HG03039 (cell line): ENCODE data around the gene RPL14.
"Not testable (repeated sequence)": the region's sequence is repeated elsewhere in the genome, so short reads cannot be mapped to it uniquely, and the experiment has no call there.

Experiments
- ATAC-seq: cut with Tn5 transposase; IDR thresholded peaks from one replicate; pipeline ENCODE4 v1.9.1; 2021; ENCODE audit warnings: mild to moderate bottlenecking, moderate library complexity; ENCODE audit not compliant: unreplicated experiment

RPL14 gene

DNA sequence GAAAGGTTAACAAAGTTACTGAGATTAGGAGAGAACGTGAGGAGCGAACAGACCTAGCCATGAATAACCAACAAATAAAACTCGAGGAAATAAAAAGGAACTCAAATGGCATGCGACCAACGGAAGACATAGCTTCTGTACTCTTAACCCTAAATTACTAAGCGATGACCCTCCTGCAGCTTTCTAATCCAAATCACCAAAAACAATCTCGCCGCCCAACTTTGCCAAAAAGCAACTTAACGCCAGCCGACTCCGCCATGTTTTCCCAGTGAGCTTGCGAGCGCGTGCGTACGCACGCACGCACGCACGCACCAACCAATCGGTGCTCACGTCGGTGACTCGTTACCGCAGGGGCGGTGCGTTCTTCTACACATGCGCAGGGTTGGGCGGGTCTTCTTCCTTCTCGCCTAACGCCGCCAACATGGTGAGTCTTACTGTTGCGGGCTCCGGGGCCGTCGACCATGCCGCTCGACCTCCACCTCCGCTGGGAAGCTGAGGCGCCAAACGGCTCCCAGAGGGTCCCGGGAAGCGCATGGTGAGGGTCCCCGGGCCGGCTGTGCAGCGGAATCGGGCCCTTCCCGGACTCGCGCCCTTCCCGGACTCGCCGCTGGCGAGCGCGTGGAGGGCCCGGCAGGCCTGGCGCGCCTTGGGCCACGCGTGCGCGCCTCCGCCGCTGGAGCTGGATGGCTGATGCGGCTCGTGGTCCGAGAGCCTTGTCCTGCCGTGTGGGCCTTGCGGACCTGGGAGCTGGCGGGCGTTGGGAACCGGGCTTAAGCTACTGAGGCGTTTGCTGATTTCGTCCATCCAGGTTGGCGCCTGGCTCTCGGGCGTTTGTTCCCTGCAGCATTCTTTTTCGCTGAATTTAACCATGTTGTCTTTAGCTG, at the start of gene RPL14:
Gene RPL14 (plus strand): TSS at position 400 of the 884 bp plus-strand sequence. CDS start 133 bp downstream, at position 533.
- peak; percentile 66 for ATAC-seq

DNA sequence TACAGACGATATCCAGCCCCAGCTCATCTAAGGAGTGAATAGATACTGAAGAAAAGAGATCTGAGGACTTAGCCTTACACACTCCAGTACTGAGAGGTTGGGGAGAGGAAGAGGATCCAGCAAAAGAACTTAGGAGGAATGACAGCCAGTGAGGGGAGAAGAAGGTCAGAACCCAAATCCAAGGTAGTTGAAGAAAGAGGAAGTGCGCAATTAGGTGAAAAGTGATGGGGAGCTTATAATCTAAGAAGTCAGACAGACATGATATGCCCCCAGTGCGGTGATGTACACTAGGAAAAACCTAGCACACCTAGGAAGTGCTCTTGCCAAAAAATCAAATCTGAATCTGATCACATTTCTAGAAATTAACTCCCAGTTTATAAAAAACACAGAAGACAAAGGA, 49.5 kb upstream of the RPL14 start:
- ATAC-seq = no peak

DNA sequence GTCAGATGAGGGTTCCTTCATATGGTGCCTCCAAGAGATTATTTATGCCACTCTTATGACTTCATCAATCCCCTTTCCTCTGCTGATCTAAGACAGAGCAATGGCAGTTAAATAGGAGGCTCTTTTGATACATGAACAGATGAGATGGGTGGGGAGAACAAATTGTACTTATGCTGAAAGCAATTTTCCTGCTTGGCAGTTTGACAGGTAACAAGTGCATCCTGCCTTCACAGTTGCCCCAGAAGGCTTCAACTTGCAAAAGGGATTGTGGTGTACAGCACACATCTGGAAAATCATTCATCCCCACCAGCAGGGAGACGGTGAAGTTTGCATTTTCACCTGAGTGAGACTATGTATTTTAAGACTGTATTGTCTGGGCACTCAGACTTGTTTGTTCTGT, 42.9 kb upstream of the RPL14 start:
- no peak for ATAC-seq

DNA sequence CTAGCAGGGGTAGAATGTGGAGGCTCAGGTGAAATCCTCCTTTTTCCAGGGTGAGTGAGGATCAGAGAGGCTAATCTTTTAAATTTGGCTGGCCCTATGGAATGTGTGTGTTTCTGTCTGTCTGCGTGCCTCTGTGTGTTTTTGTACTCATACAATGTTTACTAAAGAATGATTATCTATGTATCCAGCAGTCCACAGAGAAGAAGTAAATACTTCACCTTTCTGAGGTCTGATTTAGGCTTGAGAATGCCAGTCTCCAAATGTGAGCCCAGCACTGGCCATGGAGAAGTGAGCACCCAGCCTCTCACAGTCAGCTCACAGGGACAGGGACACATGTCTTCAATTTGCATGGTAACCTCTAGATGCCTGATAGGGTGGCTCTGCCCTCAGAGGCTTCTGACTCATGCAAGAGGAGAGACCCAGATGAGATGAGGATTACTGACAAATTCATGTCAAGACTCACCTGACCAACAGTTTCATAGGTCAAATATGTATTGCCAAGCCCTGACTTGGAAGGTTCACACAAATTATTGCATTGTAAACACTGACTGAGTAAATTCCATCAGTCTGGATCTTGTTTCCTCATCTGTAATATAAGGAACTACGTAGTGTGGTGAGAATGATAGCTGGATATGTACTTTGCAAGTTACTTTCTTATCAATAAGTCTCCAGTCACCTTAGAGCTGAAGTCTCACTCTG, 39.1 kb upstream of the RPL14 start:
- ATAC-seq = no peak

DNA sequence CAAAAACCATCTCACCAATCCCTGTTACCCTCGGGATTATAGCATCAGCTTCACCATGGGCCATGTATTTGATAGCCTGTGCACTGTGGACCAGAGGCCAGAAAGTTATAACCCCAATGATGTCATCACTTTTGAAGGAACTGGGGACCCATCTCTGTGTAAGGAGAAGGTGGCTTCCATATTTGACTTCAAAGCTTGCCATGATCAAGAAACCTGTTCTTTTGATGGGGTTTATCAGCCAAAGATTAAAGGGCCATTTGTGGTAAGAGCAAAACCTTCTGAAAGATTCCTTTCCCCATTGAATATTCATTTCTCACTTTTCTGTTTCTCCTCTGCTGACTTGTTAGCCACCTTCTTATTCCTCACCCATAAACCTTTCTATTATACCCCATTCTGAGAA, 34.3 kb upstream of the RPL14 start:
- no peak for ATAC-seq

DNA sequence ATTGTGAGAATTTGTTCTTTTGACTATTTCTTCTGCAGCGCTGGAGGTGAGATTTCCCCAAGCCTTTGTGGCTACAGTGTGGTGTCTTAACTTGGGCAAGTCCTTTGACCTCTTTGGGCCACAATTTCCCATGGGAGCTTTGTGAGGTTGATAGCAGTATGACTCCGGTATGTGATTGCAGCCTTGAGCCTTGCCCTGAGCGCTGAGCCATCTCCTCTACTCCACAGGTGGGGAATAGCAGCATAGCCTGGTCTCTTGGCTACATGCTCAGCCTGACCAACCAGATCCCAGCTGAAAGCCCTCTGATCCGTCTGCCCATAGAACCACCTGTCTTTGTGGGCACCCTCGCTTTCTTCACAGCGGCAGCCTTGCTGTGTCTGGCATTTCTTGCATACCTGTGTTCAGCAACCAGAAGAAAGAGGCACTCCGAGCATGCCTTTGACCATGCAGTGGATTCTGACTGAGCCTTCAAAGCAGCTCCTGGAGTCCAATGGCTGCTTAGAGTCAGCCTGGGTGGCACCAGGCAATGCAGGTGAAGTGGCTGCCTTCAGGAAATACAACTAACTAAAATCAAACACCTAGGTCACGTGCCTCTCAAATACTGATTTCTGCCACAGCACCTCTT, 30.0 kb upstream of the RPL14 start:
- no peak for ATAC-seq

DNA sequence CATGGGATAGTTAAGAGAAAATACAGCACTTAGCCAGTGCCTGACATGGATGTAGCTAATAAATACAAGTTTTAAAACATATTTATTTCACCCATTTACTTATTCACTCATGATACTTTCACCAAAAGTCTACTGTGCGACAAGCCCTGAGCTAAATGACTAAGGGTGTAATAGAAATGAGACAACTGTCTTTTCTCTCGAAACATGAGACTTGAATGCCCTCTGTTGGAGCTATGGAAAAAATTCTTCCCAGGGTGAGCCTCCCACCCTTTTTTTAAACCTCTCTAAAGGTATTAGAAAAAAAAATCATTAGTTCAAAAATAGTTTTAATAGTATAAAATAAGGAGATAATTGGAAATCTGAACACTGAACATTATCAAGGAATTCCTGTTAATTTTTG, 24.3 kb upstream of the RPL14 start:
- ATAC-seq = no peak

DNA sequence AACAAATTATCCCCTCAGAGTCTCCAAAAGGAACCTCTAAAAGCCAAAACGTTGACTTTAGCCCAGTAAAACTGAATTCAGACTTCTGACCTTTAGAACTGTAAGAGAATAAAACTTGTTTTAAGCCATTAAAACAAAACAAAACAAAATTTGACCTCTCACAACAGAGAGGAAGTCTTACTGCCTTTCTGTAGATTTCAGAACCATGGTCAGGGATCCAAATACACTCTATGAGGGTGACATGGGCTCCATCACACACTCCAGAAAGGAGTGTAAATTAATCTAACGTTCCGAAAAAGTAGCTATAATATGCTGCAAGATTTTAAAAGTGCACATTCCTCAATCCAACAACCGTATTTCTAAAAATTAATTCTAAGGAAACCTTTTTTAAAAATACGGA, 19.2 kb upstream of the RPL14 start:
- no peak for ATAC-seq

DNA sequence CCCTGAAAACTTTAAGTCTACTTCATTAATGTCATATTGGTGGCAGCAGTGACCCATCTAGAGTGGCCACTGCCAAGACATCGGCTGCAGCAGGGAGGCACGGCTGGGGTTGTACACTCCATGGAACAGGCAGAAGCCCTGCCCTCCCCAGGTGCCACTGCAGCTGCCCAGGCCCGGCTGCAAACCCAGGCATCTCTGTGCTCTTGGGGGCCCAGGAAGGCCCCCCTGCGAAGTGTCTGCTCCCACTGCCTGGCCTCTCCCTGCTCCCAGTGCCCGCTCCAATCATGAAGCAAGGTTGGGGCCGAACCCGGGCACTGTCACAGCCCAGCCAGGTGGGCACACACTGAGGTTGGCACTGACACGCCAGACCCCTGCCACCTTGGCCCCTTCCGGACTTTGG, 12.1 kb upstream of the RPL14 start:
- no peak for ATAC-seq

DNA sequence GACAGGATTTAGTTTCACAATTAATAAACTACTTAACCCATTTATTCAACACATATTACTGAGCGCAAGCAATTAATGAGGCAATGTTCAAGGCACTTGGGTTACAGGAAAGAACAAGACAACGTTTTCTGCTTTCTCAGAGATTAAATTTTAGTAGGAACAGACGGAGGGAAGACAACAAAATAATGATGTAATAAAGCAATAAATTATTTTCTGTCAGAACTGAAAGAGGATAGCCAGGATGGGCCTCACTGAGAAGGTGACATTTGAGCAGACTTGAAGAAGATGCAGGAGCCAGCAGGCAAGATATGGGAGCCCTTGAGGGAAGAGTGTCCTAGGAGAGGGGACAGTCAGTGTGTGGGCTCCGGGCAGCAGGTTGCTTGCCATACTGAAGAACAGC, 11.3 kb upstream of the RPL14 start:
- no peak for ATAC-seq

DNA sequence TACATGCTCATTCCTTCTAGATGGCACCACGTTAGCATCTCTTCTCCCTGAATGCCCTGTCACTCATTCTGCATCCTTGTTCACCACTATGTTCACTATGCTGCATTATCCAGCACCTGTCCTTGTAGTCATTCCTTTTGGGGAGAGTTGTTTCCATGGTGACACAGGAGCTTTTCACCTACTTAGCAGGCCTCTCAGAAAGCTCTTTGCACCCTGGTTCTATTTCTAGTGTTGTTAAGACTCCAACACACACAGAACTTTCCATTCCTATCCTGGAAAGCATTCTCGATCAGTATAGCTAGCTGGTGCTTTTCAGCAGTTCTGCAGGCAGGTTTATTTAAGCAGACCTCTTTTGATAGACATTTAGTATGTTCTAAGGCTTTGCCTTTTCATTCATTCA, 6.7 kb upstream of the RPL14 start:
- ATAC-seq = no peak

DNA sequence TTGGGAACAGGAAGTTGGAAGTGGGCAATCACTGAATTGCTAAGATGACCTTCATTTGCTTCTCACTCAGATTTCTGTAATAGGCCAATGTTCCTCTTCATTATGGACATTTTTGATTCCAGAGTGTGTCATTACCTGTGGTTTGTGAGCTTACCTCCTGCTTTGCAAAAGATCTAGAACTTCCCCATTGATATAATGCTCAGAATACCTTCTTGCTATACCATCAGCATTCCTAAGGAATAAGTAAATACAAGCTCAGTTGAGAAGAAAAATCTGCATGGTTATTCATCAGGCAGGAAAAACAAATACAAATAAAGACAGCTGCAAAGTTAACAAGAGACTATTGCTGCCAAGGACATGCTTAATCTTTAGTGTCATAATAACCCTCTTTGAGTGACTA, 5.6 kb upstream of the RPL14 start:
- no peak for ATAC-seq

DNA sequence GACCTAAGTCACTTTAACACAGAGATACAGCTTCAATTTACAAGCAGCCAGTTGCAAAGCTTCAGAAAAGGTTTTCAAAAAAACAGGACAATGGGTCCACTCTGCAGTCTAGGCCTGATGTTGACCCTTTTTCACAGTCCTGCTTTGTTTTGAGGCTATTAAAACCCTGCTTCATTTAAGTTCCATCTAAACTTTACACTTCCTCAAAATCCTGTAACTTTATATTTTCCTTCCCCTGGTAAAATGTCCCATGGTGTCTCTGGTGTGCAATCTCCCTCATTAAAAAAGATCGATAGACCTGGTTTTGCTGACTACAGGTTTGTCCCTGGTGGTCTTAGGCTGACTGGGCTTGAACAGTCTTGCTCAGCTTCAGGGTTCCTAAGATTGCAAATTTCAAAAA, 5.1 kb upstream of the RPL14 start:
- ATAC-seq = no peak

DNA sequence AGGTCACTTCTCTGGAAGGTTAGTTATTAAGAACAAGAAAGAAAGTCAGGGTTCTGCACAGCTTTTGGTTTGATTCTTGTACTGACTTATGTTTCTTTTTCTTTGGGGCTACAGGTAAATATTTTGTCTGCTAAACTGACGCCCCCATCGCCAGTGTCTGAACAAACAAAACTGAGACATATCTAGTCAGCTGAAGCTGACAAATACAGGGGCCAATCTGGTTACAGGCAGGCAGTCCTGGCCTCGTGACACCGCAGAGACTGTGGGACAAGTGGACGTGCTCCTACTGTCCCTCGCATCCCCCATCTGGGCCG, 4.6 kb upstream of the RPL14 start:
- no peak for ATAC-seq

DNA sequence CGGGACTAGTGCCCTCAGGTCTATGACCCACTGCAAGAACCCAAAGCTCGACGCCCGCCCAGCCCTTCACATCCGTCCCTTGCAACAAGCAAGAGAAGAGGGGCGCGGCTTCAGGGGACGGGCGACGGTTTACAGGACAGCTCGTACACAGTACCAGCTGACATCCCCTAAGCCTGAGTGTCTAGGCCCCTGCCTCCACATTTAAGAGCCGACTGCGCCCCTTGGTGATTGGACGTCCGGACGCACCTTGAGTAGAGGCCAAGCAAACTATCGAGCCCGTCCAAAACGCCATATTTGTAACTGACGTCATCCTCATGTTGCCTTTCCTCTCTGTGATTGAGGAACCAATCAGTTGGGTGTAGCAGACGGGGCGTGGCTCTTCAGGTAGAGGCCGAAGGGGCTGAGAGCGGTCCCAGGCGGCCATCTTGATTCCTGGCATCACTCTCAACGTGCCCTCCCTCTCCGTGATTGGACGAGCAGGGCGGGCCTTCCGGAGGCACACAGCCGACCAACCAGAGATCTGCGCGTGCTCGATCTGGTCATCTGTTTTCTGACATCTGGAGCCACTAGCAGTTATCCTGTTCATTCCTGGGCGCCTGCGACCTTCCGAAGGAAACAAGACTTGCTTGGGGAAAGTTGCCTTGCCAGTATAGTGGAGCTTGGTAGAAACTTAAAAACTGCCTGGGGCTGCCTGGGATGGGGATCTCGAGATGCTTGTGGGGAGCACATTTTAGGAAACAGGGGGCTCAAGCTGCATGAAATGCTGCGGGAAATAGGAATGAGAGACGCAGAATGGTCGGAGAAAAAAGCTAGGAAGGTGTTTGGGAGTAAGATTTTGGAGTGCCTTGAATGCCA, 4.0 kb upstream of the RPL14 start:
- ATAC-seq = peak; percentile 93

DNA sequence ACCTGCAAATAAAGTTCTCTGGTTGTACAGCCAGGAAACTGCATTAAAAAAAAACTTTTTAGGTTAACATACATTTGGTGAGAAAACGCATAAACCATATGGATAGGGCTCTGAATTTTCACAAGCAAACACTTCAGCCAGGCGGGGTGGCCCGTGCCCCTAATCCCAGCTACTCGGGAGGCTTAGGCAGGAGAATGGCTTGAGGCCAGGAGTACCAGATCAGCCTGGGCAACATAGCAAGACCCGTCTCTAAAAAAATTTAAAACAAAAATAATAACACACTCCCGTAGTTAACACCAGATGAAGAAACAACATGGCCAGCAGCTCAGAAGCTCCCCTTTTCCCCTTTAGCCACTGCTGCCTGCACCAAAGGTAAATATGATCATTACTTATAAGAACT, 3.2 kb upstream of the RPL14 start:
- no peak for ATAC-seq

DNA sequence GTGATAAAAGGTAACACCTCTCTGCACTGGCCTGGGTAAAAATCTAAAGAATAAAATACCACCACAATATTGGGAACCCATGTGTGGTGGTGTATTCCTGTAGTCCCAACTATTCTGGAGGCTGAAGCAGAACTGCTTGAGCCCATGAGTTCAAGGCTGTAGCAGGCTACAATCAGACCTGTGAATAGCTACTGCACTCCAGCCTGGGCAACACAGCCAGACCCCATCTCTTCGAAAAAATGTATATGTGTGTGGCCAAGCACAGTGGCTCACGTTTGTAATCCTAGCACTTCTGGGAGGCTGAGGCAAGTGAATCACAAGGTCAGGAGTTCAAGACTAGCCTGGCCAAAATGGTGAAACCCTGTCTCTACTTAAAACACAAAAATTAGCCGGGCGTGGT, 1.8 kb upstream of the RPL14 start:
- no peak for ATAC-seq

DNA sequence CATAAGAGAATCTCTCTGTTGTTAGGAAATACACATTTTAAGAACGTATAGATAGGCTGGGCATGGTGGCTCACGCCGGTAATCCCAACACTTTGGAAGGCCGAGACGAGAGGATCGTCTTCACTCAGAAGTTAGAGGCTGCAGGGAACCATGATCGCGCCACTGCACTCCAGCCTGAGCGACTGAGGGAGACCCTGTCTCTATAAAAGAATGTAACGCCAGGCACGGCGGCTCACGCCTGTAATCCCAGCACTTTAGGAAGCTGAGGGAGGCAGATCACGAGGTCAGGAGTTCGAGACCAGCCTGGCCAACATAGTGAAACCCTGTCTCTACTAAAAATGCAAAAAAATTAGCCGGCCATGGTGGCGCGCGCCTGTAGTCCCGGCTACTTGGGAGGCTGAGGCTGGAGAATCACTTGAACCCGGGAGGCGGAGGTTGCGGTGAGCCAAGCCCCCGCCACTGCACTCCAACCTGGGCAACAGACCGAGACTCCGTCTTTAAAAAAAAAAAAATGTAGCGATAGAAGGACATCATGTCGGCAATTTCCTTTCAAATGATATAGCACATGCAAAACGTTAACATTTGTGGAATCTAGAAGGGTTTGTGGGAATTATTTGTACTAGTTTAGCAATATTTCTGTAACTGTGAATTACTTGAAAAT, 730 bp upstream of the RPL14 start:
- ATAC-seq = no peak

DNA sequence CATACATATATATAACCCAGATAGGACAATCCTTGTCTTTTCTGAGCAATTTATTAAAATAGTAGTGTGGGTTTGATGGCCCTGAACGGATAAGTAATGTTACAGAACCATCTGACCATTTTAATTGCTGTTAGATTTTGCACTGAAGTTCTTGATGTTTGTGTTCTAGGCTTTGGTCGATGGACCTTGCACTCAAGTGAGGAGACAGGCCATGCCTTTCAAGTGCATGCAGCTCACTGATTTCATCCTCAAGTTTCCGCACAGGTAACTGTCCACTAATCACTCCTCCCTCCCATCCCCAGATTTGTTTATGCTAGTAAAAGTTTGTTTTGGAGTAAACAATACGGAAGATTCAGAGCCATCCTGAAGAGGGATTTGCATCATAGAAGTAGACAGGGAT, 1.3 kb downstream of the RPL14 start:
- ATAC-seq = no peak

DNA sequence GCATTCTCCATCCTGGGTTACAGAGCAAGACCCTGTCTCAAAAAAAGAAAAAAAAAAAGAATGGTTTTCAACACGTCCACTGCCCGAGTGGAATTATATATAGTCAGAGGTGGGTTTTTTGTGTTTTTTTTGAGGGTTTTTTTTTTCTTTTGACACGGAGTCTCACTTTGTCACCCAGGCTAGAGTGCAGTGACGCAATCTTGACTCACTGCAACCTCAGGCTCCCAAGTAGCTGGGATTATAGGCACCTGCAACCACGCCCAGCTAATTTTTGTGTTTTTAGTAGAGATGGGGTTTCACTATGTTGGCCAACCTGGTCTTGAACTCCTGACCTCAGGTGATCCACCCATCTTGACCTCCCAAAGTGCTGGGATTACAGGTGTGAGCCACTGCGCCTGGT, 3.3 kb downstream of the RPL14 start:
- not testable (repeated sequence) for ATAC-seq

DNA sequence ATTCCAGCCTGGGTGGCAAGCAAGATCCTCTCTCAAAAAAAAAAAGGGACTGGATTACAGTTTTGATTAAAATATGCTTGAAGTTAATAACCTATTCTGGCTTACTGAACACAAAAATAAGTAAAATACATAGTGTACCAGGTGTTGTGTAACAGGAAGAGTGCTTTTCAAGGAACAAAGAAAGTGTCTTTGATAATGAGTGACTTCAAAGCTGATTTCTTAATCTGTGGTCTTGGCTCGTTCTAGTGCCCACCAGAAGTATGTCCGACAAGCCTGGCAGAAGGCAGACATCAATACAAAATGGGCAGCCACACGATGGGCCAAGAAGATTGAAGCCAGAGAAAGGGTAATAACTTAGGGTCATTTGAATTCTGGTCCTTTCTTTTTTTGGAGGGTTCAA, 4.0 kb downstream of the RPL14 start:
- ATAC-seq = no peak
